Stimulated activated CD4-positive, alpha-beta T cell treated with anti-CD3 and anti-CD28 coated beads, Interleukin-15, amount 100 ng/mL, for 1 hour (primary cell): ENCODE measurements around the gene GPRC5C.
"Not testable (repeated sequence)": the region's sequence is repeated elsewhere in the genome, so short reads cannot be mapped to it uniquely, and the experiment has no call there.

ENCODE experiments used
- DNase-seq, 2 donors: peaks; one replicate each; pipeline ENCODE4 v3.0.0-alpha.2; 2020; ENCODE audit warnings: low read depth in 1 of 2, low spot score in 1 of 2

GPRC5C gene

DNA sequence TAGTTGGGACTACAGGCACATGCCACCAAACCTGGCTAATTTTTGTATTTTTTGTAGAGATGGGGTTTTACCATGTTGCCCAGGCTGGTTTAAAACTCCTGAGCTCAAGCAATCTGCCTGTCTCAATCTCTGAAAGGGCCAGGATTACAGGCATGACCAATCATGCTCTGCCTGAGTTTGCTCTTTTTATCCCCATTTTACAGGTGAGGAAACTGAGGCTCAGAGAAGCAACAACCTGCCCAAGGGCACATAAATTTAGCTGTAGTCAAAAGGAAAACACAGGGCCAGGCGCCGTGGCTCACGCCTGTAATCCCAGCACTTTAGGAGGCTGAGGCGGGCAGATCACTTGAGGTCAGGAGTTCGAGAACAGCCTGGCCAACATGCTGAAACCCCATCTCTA, 26.6 kb upstream of the GPRC5C start:
- DNase-seq = not testable (repeated sequence)

DNA sequence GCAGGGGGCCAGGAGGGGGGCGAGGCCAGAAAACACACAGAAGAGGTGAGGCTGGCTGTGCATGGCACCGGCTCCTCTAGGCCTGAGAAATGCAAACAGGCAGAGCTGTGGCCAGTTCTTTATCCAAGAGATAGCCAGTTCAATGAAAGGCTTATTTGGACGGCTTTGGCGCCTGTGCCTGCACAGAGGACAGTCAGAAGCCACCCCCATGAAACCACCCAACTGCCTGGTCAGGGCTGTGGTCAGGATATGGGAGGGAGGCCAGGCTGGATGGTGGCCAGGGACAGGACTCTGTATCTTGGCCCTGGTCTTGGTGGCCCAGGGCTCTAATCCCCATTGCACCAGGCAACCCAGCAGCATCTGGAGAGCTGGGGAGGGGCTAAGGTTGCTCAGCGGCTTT, 24.5 kb upstream of the GPRC5C start:
- no peak for DNase-seq

DNA sequence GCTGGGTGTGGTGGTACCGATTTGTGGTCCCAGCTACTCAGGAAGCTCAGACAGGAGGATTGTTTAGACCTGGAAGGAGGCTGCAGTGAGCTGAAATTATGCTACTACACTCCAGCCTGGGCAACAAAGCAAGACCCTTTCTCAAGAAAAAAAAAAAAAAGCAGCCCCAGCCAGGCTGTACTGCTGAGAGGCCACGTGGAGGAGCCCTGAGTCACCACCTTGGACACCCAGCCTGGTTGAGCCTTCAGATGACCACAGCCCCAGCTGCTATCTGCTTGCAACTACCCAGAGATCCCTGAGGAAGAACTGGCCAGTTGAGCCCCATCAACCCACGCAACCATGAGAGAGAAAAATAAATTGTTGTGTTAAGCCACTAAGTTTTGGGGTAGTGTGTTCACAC, 23.6 kb upstream of the GPRC5C start:
- DNase-seq = no peak

DNA sequence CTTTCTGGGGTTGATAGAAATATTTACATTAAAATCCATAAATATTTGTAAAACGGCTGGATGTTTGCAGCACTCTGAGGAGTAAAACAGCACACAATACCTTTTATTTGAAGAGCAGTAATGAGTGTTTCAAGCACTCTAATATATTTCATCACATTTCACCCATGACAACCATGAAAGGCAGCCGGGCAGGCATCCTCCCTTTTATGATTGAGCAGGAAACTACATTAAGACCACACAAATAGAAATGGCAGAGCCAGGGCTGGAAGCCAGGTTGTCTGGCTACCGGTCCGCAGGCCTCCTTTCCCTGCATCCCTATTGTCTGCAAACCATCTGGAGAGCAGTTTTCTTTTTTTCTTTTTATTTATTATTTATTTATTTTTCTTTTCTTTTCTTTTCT, 23.1 kb upstream of the GPRC5C start:
- no peak for DNase-seq

DNA sequence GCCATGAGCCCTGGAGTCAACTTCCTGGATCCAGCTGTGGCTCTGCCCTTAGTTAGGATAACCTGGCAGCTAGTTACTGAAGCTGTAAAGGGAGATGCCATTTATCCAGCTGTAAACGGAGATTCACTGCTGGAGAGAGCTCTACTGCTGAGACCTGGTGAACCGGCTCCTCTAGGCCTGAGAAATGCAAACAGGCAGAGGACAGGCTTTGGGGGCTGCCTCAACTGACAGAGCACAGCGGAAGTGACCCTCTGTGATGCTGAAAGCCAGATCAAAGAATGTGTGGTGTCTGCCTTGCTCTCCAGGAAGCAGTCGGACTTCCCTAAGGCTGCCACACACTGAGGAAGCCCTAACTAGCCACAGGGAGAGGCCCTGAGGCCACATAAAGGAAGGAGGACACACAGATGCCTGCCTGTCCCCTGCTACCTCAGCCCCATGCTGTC, 21.9 kb upstream of the GPRC5C start:
- no peak for DNase-seq

DNA sequence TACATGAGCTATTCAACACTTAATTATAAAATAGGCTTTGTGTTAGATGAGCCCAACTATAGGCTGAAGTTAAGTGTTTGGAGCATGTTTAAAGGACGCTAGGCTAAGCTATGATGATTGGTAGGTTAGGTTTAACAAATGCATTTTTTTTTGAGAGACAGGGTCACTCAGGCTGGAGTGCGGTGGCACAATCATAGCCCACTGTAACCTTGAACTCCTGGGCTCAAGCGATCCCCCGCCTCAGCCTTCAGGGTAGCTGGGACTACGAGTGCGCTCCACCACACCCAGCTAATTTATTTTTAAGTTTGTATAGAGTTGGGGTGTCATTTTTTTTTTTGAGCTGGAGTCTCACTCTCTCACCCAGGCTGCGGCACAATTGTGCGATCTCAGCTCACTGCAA, 19.3 kb upstream of the GPRC5C start:
- no peak for DNase-seq

DNA sequence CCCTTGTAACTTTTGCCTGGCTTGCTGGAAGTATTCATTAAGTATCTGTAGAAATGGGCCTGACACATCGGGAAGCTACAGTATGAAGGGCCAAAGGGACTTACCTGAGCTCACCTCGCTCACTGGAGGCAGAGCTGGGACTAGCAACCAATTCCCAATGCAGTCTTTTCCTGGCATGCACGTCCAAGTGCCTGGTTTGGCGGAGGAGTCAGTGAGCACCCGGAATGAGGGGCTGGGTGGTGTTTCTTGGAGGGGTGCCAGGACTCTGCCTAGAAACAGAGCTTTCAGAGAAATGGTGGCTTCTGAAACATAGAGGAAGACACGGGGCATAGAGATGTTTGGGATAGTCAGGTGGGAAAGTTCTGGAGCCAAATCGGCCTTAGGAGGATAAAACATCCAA, 18.4 kb upstream of the GPRC5C start:
- no peak for DNase-seq

DNA sequence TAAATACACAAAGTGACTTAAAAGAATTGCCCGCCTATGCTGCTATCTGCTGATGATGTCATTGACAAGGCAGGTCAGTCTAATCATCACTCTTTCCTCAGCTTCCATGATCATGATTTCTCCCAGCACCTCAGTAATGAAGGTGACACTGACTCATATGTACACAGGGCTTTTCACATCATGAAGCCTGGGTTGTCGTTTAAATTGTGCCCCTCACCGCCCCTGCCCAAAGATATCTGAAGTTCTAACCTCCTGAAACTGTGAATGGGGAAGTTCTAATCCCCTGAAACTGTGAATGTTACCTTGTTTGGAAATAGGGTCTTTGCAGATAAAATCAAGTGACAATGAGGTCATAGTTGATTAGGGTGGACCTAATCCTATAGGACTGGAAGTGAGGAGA, 17.4 kb upstream of the GPRC5C start:
- DNase-seq = no peak

DNA sequence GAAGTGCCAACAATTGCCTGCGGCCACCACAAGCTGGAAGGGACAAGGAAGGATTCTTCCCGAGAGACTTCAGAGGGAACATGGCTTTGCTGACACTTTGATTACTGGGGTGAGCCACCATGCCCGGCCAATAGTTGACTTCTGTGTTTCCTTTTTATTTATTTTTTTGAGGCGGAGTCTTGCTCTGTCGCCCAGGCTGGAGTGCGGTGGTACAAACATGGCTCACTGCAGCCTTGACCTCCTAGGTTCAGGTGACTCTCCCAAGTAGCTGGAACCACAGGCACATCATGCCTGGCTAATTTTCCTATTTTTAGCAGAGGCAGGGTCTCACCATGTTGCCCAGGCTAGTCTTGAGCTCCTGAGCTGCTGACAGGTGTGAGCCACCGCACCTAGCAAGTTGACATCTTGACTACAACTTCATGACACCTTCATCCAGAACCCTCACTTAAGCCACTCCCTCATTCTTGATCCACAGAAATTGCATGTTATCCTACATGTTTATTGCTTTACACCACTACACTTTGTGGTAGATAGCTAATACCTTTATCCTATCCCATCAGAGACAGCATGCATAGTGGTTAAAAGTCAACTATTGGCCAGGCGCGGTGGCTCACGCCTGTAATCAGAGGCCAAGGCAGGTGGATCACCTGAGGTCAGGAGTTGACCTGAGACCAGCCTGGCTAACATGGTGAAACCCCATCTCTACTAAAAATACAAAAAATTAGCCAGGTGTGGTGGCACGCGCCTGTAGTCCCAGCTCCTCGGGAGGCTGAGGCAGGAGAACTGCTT, 16.1 kb upstream of the GPRC5C start:
- no peak for DNase-seq

DNA sequence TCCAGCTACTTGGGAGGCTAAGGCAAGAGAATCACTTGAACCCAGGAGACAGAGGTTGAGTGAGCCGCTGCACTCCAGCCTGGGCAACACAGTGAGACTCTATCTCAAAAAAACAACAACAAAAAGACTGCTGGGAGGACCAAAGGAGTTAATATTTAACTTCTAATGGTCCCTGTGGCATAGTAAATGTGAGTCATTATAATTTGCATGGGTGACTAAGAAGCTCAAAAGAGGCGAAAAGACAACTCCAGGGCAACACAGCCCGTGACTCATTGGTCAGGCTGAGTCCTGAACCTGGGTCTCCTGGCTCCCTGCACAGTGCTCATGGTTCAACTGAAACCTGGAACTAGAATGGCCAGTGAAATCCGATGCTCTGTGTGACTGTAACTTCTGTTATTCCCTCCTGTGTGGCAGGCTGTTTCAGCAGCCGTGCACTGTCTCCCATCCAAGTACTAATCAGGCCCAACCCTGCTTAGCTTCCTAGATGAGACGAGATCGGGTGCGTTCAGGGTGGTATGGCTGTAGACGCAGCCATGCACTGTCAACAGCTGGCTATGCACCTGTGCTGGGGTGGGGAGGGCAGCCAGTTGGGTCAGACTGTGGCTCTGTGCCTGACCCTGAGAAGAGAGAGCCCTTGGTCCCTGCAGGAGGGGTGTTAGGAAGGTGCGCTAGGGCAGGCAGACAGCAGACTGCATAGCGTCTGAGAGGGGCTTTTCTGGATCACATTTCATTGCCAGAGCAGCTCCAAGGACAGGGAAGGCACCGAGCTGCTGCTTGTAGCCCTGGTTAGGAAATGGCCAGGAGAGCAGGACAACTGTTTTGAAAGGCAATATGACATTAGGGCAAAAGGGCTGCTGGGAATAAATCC, 14.5 kb upstream of the GPRC5C start:
- DNase-seq = no peak

DNA sequence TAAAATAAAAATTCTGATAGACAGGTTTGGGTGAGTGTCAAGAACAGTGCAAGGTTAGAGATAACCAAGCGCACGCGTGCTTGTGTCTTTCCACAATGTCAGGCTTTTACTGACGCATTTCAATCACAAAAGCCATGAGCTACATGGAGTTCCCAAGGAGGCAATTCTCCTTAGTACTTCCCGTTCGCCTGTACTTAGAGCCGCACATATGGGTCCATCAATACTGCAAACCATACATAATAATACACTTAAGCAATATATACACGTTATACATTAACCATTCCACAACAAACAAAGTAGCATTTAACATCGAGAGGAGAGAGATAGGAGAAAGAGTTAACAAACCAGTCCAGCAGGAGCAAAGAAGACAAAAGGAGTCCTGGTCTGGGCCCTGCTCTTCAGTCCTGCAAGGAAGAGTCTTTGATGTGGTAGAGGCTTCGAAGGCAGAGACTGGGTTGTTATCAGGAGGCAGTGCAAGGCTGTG, 11.9 kb upstream of the GPRC5C start:
- no peak for DNase-seq

DNA sequence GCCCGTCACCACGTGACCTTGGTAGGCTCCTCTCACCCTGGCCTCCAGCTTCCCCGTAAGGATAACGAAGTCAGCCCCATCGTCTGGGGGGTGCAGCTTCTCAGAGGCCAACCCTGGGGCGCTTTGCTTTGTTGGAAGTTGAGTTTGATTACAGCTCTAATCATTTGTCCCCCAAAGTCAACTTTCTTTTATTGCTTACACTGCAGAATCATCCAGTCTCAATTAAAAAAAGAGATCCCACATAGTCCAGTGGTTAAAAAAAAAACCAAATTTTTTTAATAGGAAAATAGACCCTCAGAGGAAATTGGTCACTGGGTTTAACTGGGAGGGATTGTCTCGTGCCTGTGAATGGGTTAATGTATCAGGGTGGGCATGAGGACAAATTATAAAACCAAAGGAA, 7.8 kb upstream of the GPRC5C start:
- no peak for DNase-seq

DNA sequence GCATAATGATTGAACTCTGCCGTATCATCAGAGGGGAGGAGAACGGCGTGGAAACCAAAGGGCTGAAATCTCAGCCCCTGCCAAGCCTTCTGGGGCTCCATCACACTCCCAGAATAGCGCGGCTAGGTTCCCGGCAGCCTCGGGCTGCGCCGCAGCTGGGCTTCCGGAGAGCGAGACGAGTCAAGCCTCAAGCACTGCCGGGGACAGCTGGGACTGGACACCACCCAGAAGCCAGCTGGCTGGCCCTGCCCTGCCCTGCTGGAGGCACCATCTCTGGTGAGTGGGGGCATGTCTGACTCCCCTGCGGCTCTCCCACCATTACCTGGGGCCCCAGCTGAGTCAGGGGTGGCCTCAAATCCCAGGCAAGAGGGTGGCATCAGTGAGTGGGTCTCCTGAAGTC, 7.2 kb upstream of the GPRC5C start:
- no peak for DNase-seq

DNA sequence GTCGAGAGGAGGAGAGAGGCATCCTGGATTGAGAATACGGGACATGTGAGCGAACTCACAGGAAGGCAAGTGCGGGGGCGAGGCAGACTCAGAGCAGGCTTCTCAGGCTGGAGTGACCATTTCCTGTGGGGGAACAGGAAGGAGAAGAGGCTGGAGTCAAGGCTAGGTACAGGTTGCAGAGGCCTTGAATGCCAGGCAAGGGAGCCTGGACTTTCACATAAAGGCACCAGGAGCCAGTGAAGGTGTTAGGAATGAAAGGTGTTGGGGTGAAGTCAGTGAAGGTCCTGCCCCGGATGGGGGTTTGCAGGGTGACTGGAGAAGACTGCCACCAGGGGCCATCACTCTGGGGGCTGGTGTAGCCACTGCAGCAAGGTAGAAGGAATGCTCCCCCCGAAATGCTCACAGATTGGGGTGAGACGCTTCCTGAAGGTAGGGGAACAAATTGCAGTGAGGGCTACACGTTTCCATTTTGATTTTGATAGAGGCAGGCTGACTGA, 5.3 kb upstream of the GPRC5C start:
- DNase-seq = no peak

DNA sequence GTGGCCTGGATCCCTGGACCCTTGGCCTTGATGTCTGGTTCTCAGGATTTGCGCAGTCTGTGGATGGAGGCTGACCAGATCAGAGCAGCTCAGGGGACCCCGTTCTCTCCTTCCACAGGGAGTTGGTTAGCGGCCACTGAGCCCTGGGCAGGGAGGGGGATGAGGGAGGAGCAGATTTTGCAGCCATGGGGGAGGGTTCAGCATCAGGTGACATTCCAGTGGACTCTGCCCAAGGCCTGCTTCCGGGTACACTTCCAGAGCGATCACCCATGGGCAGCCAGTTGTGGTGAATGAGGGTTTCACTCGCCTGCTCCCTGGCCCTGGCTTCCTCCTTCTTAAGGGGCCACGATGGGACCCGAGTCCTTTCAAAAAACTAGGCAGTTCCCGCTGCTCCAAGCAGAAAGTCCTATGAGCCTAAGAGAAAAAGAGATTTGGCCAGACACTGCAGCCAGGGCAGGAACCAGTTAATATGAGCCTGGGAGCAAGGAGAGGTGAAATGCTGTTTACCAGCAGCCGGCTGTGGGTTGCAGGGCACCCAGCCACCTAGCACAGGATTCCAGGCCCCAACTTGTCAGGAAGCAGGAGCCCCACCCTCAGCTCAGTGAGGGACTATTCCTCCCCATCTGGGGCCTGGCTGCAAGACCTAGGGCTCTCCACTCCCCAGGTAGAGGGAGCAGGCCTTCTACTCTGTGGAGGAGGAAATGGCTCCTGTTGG, 4.7 kb upstream of the GPRC5C start:
- no peak for DNase-seq

DNA sequence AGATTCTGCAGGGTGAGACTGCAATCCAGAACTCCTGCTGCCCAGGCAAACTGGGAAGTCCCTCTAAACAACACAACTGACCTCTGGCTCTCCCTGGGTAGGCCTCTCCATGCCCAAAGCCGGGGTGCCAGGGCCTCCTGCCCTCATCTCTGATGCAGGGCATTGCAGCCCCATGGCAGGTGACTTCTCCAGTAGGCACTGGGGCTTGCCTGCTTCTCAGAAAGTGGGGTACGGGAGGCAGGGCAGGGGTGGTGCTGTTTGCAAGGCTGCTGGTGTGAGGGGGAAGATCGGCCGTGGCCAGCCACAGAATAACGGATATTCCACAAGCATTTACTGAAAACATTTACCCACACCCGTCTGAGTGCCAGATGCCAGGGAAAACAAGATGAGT, 4.1 kb upstream of the GPRC5C start:
- no peak for DNase-seq

DNA sequence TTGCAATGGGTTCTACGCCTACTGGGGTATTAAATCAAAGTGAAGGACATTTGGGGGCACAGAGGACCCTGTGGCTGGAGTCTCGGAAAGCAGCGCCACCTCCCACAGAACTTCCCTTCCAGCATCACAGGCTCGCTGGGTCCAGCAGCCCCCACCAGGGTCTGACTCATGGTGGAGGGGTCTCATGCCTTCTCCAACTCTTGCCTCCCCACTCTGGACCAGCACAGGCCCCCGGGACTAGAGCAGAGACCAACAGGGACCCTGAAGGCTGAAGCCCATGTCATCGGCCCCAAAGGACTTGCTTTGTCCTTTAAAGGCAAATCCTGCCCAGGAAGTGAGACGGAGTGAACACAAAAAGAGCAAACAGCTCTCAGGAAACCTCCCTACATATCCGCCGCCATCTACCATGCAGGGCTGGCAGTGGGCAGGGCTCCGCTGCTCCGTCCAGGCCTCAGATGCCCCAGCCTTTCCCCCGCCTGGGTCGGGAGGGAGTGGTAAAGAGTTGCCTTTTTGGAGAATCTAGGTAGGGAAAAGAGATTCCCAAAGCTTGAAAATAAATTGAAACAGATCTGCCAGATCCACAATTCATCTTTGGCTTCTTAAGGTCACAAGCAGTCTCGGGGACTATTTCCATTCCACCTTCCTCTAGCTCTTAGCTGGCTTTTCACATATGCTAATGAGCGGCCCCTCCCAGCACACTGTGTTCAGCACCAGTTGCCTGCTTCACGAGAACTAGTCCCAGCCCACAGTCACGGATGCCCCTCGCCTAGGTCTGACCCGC, 2.1 kb upstream of the GPRC5C start:
- DNase-seq = no peak

DNA sequence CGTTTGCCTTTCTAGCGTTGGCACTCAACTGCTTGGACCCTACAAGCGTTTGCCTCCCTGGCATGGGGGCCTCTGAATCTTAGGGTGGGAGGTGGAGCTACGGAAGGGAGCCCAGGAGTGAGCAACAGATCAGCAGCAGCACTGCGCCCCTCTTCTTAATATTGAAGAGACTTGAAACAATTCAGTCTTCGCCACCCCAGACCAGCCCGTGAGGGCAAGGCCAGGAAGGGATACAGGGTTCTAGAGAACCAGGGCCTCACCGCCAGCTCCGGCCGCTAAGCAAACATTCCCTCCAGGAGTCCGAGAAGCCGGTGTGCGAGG, 1.5 kb upstream of the GPRC5C start:
- no peak for DNase-seq

DNA sequence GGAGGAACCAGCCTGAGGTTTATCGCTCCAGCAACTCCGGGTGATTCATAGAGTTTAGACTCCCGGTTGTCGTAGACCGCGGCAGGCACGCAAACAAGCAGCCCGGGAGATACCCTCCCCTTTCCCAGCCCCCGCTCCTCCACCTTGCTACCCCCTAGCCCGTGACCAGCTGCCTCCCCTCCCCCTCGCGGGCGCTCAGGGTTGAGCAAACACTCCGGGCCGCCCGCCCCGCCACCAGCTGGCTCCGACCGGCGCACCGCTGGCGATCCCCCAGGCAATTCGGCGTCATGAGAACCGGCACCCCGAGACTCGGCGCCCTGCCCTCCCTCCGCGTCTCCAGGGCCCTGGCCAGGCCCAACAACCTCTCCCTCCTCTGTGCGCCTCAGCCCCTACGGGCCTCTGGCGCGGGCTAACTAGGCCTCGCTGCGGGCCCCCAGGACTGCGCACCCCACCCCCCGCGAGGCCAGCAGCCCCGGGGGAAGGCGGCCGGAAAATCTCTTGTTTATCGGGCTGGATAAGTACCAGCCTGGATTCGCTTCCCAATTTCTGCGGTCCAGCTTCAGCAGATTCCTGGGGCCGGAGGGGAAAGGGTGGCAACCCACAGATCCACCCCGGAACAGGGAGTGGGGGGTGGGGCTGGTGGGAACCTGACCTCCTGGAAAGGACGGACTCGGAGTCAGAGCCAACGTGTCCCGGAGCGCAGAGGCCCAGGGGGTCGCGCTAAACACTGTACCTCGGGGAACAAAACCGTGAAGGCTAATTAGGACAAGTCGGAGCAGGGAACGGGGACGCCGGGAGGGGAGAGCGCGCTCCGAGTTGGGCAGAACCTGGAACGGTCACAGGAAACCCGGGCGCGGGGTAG, 951 bp upstream of the GPRC5C start:
- no peak for DNase-seq

DNA sequence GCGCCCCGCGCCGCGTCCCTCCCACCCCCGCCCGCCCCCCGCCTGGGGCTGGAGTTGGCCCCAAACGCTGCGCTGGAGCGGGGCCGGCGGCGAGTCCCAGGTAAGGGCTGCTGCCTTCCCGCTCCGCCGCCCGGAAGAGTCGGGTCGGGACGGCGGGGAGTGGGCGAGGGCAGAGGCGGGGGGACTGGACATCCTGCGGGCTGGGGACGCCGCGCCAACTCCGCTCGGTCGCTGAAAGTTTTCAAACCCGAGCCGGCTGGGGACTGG, 469 bp downstream of the GPRC5C start:
- no peak for DNase-seq
